CD4-positive, alpha-beta T cell treated with Interleukin-21 for 1 hour (primary cell): ENCODE measurements around the gene PRDM5.
A peak's percentile ranks its signal among the peaks of the same experiment; 100 is the strongest.

Experiments used
- DNase-seq: peaks from one replicate; pipeline ENCODE4 v3.0.0-alpha.2; 2020

PRDM5 gene

DNA sequence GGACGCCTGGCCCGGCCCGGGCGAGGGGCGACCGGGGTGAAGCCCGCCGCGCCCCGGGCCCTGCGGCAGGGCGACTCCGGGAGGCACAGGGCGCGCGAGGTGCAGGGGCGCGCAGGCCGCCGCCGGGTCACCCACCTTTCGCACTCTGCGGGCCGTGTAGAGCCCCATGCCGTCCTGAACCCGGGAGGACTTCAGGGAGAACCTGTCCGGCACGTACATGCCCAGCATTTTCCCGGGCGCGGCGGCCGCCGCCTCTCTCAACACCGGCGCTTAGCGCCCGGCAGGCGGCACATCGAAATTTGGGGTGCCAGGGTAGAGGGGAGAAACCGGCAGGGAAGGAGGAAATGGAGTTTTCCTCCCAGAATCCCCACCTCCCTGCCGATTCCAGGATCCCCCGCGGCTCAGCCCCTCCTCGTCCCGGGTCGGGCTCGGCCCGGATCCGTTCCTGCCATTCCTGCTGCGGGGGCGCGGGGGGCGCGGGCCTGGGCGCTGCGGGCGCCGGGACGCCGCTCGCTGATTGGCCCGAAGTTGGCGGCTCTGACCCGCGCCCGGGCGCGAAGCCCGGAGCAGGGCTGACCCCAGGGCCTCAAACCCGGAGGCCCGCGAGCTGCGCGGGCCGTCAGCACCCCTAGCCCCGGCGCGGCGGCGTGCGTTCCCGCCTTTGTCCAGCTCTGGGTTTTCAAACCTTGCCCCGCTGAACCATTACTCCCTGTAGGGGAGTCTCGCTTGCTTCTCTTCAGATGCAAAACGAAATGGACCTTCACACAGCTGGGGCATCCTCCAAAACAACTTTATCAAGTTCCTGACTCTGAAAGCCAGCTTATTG lies at the start of gene PRDM5:
TSS of gene PRDM5 (minus strand) at position 346 of the 826 bp plus-strand sequence. CDS start at position 228, 118 bp downstream.
- peak; percentile 15 for DNase-seq

DNA sequence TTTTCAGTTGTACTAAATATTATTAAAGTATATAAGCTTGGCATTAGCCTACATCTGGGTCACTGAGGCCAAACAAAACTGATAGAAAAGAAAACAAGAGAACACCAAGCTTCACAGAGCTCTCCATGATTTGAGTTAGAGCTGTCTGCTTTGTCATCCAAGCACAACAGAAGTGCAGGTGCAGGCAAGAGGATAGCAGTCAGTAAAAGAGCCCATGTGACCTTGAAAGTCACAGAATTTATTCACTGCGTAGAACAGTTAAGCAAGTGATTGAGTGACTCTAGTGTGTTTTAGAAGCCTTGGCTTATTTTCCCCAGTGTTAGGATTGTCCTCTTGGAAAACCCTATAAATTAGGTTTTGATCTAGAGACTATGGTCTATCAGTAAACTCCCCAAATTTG lies 49.4 kb upstream of the PRDM5 start:
- DNase-seq = no peak

DNA sequence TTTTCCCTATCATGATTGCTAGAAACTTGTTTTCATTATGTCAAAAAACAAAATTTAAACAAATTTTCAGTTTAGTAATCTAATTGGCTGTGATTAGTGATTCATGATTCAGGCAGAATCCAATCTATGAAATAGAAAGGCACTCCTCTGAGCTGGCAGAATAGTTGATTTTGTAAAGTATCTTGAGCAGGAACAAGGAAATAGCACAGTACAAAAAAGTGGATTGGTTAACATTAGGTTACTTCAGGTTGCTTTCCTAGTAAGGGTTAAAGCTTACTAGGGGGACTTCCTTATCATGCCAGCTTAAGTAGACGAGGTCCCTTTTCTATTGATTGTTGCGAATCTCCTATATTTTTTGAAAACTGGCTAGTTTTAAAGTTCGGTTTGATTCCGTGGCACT lies 43.4 kb upstream of the PRDM5 start:
- no peak for DNase-seq

DNA sequence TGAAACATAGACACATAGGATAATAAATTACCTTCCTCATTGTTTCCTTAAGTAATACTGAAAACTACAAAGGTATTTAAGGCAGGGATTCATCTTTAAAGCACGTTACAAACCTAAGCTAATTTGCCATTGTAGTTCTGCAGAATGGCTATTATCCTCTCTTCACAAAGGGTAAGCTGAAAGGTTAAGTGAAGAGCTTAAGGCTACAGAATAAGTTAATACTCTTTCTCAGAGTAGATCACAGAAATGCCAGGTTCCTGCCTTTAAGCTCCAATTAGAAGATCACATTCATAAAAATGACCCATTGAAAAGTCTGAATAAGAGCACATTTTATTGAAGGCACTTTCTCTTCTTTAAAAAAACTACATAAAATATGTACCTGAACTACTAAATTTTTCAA lies 42.1 kb upstream of the PRDM5 start:
- DNase-seq = no peak

DNA sequence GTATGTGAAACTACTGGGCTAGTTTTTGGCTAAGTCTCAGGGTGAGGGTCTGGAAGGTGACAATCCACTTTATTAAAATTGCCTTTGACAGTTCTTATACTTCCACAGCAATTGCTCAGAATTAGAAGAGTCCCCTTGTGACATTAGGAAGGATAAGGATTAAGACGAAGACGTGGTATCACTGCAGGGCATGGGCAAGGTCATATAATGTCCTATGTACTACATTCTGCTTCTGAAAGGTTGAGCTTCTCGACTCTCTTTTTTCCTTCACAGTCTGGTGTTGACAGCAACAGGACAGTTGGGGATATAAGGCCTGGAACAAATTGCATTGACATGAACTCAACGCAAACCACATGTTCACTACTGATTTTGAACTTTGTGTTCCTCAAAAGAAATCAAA lies 40.9 kb upstream of the PRDM5 start:
- no peak for DNase-seq

DNA sequence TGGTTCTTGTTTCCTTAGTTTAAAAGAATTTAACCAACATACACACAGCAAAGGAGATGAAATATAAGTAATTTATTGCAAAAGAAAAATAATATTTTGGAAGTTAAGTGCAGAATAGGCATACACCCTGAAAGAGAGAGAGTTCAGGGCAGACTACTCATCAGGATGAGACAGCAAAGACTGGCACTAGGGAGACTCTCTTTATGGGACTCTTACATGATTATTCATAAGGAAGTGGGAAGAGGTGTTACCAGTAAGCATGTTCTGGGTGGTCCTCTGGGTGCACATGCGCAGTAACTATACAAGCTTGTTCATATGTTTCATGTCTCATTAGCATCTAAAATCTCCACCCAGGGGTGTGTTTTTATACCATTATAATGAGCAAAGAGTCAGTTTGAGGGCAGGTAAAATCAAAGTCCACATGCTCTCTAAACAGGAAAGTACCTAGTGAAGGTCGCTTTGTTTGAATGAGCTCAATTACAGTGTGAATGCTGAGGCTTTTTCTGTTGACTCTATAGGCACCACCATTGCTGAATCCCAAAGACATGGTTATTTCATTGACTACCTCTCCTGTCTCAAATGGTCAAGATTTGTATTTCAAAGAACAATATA lies 38.2 kb upstream of the PRDM5 start:
- DNase-seq = no peak

DNA sequence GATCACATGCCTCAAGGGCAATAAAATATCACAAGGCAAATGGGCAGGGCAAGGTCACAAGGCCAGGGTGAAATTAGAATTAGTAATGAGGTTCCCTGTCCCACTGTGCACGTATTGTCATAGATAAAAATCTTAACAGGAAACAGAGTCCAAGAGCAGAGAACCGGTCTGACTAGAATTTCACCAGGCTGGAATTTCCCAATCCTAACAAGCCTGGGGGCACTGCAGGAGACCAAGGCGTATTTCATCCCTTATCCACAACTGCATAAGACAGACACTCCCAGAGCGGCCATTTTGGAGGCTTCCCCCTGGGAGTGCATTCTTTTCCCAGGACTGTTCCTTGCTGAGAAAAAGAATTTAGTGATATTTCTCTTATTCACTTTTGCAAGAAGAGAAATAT lies 25.9 kb upstream of the PRDM5 start:
- no peak for DNase-seq

DNA sequence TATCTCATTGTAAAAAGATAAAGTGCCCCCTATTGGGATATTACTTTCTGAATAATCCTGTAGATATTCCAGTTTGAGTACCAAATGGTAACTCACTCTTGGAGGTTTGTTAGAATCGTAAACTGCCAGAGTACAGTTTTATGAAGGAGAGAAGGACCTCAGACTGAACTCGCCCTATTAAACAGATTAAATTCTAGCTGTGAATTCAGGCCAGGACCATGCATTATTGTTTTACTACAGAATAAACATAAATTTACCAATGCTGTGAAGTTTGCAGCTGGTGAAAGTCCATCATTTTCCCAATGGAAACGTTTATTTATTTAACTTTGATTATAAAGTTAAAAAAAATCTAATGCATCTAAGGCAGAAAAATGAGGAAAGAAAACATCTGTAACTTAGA lies 20.2 kb upstream of the PRDM5 start:
- DNase-seq = no peak

DNA sequence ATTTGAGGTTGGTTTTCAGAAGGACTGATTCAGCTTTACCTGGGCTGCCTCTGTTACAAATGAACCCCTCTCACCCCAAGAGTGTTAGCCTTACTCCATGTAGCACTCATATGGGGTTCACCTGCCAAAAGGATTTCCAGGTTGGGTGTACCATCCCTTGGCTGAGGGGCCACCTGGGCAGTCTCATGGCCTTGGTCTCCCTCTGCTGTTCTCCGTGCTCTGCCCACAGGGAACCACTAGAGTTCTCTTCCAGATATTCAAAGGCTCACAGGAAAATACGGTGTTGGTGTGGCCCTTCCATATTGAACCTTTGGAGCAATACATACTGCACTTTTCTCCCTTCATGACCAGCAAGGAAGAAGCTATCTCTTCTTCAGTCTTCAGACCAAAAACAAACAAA lies 18.0 kb upstream of the PRDM5 start:
- DNase-seq = no peak

DNA sequence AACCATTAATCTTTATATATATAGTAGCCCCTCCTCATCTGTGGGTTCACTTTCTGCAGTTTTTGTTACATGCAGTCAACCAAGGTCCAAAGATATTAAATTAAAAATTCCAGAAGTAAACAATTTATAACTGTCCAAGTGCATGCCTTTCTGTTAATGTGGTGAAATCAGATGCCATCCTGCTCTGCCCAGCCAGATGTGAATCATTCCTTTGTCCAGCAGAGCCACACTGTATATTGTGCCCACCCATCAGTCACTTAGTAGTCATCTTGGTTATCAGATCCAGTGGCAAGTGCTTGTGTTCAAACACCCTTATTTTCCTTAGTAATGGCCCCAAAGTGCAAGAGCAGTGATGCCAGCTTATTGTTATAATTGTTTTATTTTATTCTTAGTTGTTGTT lies 17.2 kb upstream of the PRDM5 start:
- DNase-seq = no peak

- no peak for DNase-seq
These were observed 7.3 kb upstream of the PRDM5 start for GRCh38 chr4:120929847-120930246.

DNA sequence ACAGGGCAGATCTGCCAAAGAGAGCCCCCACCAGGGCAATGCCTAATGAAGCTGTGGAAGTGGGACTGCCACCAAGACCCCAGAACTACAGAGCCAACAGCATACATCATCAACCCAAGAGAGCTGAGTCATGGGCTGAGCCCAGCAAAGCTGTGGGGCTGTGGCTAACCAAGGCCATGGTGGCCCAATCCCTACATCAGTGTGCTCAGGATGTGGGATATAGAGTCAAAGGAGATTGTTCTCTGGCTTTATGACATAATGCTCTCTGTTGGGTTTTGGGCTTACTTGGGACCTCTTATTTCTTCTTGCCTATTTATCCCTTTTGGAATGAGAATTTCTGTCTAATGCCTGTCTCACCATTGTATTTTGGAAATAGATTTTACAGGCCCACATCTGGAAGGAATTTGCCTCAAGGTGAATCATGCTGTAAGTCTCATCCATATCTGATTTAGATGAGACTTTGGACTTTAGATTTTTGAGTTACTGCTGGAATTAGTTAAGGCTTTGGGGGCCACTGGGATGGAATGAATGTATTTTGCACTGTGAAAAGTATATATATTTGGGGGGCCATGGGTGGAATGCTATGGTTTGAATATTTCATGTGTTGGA lies 5.4 kb upstream of the PRDM5 start:
- DNase-seq = no peak

GRCh38 chr4:120926358-120927025 lies 4.0 kb upstream of the PRDM5 start:
- DNase-seq = no peak

- DNase-seq = no peak
These were observed 2.4 kb upstream of the PRDM5 start for GRCh38 chr4:120924931-120925330.

DNA sequence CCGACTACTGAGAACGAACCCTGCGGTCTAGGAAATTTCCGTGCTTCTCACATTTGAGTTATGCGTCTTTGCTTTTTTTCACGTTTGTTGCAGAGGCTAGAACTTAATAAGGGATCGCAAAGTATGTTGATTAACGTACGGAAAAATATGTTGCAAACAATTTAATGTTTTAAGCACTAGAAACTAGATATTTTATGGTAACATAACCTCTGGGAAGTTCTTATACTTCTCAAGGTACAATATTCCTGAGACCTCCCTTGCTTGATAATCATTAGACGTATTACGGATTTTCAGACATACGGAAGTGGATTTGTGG lies 639 bp upstream of the PRDM5 start:
- no peak for DNase-seq

DNA sequence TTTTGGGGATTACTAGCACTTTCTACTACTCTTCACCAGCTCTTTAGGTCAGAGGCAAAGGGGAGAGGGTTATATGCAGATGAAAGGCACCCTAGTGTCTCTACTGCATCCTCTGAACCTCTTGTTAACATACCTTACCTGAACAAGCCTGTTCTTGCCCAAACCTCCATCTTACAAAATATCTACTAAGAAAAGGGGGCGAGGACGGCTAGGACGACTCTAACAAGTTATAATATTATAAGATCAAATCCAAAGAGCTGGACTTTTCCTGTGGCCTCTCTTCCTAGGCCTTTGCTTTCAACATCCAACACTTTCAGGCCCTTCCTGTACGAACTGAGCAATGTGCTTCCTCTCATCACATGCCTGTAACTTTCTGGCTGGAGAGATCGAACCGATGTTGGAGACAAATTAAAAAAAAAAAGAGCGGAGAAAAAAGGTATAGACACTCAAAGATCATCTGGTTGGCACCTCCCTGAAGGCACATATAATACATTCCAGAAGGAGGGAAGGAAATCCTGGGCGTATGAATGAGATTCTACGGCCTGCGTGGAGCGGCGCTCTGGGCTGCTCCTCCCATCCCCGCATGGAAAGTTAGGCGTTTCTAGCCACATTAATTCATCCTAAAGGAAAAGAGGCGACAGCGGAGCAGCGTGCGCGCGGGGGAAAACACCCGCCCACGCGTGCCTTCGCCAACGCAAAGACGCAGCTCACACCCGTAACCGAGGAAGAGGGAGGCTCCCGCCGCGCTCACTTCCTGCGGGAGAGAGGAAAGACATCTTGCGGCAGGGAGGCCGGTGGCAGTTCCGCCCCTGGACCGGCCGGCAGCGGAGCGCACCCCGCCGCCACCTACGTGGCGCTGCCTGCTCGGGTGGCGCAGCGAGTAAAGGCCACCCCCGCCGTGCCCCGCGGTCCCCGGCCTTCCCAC lies 808 bp downstream of the PRDM5 start:
- DNase-seq = peak; percentile 26

DNA sequence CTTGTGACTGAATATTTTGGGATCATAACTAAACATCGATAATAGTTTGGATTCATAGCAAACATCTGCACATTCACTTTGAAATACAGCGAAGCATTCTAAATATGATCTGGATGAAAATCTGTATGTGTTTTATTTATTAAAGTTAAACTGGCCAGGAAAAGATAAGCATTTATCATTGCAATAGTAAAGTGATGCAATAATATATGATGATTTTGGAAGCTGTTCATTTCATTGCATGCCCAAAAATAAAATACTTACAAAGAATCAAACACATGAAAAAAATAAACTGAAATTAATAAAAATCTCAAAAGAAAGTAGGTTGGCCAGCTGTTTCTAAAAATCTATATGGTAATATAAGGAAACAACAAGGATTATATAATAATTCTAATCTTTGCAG lies 1.9 kb downstream of the PRDM5 start:
- no peak for DNase-seq

DNA sequence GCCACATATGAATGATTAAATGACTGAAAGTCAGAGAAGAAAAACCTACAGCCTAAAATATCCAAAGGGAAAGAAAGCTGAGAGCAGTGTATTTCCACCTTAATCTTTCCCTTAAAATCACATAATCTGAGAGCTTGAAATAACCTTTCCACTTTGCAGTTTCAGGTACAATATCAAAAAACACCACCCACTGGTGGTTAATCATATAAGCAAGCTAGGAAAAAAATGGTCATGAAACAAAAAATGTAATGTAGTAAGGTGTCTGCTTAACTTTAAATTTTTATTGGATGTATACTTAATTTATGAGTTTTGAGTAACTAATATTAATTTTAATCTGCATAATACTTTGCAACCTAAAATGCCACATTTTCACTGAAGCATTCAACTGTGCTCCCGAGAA lies 3.2 kb downstream of the PRDM5 start:
- no peak for DNase-seq

DNA sequence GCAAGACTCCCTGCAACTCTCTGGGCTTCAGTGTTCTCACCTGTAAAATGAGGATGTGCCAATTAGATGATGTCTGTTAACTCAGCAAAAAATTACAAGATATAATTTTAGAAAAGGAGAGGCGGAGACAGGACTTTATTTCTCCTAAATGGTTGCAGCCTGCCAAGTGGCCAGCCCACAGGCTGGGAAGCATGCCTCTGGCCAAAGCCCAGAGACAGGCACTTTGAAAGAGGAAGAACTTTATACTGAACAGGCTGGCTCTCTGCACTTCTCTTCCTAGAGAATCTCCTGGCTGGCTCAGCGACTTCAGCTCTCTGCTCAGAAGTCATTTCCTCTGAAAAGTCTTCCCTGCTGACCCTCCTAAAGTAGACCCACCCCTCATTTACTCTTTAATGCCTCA lies 3.7 kb downstream of the PRDM5 start:
- DNase-seq = no peak

DNA sequence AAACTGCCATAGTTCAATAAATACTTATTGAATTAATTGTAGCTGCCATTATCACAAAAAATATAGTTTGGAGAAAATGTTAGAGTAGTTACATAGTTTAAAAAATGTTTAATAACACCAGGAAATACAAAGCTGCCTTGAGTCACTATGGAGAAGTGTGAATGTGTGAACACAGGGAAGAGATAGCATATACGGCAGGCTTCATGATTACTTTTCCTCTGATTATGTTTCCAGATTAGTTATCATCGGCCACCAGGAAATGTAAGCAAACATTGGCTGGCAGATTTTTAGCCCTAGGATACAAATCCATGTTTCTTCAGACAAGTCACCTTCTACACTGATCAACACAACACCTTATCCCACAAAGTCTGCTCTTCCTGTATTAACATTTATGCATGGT lies 4.4 kb downstream of the PRDM5 start:
- DNase-seq = no peak

DNA sequence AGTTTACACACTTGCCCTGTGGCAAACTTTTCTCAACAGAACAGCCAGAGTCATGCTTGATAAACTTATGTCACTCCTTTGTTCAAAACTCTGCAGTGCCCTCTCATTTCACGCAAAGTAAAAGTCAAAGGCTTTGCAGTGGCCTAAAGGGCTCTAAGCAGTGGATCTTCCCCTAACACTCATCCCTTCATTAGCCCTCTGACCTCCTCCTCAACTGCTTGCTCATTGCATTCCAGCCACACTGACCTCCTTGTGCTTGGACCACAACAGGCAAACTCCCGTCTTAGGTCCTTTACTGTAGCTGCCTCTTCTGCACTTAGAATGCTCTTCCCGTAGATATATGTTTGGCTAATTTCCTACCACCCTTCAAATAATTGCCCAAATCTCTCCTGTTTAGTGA lies 5.6 kb downstream of the PRDM5 start:
- no peak for DNase-seq

- no peak for DNase-seq
These were observed 7.2 kb downstream of the PRDM5 start for GRCh38 chr4:120915336-120915735.

- DNase-seq = no peak
These were observed 19.1 kb downstream of the PRDM5 start for GRCh38 chr4:120903419-120903818.
